Thoracic aorta (tissue), 2 donors: ENCODE measurements around the gene POU2F1. TPM values are rescaled to one million over a fixed set of nuclear protein-coding genes. Genes with fewer than 3 reads are reported as not detected.

Experiments used
- ATAC-seq: fragments of 150-250 bp; one replicate; pipeline ENCODE4 v1.8.0; 2017; ENCODE audit warnings: low read depth; ENCODE audit not compliant: insufficient number of reproducible peaks, low FRiP score
- DNase-seq: peaks from one replicate; pipeline ENCODE4 v3.0.0-alpha.2; 2020; ENCODE audit warnings: low spot score
- H3K27ac ChIP-seq, 2 donors: fragments of 200-600 bp; sonication (generic); 1 replicate in 1 of 2; 2 replicates in 1 of 2; pipeline ENCODE4 v1.5.1; 2016; ENCODE audit warnings: mild to moderate bottlenecking in 2 of 2, moderate library complexity in 2 of 2
- H3K27me3 ChIP-seq: fragments of 200-600 bp; sonication (generic); replicated peaks from 2 replicates; pipeline ENCODE4 v1.6.0; 2016; ENCODE audit warnings: mild to moderate bottlenecking; ENCODE audit not compliant: insufficient read depth
- H3K36me3 ChIP-seq: fragments of 200-600 bp; sonication (generic); one replicate; pipeline ENCODE4 v1.5.1; 2016
- H3K4me1 ChIP-seq, 2 donors: fragments of 200-600 bp; sonication (generic); 1 replicate in 1 of 2; 2 replicates in 1 of 2; pipeline versions ENCODE4 v1.5.1 to v1.6.0; 2016; ENCODE audit warnings: low read depth in 2 of 2, mild to moderate bottlenecking in 1 of 2; ENCODE audit not compliant: control insufficient read depth in 1 of 2
- H3K4me3 ChIP-seq: fragments of 200-600 bp; sonication (generic); 2 replicates; pipeline ENCODE4 v1.5.1; 2016; ENCODE audit warnings: mild to moderate bottlenecking
- H3K9me3 ChIP-seq: fragments of 200-600 bp; sonication (generic); 2 replicates; pipeline ENCODE4 v1.5.1; 2016
- CTCF ChIP-seq: fragments of 200-600 bp; sonication (generic); IDR thresholded peaks from one replicate; pipeline ENCODE4 v1.5.1; 2019; ENCODE audit warnings: antibody characterized with exemption
- total RNA-seq, 2 donors: library from RNA; depleted of rRNA; stranded (reverse); fragments of >200 nt; gene quantifications; one replicate each; pipeline versions ENCODE4 v1.1.0 to v1.2.3, GENCODE V29; 2016

Gene POU2F1
- total RNA-seq, 2 donors from 2014 or later, result 15.3 to 25.5 TPM

GRCh38 chr1:167476061-167476460 lies 255.4 kb downstream of the POU2F1 start:
- H3K27ac ChIP-seq, result no peak overlapping the region
- no peaks in the 10 kb centered on the region for H3K9me3 ChIP-seq
- H3K36me3 ChIP-seq, result no peaks in the 10 kb centered on the region
- DNase-seq, result no peak
- no peaks in the 10 kb centered on the region for H3K27me3 ChIP-seq
- no peak for TF ChIP-seq CTCF
- H3K4me3 ChIP-seq, result no peak overlapping the region
- ATAC-seq, result no peak
- no peaks in the 10 kb centered on the region for H3K4me1 ChIP-seq

Other genes with a start within 250 kb of the POU2F1 start
- gene ILDR2, start 245.3 kb upstream of the POU2F1 start, total RNA-seq, result under 1 TPM in 1 of 2 donors, not detected in 1; 0.85 TPM
- not detected for gene MAEL, start 231.6 kb upstream of the POU2F1 start, total RNA-seq
- not detected for gene GPA33, start 130.5 kb upstream of the POU2F1 start, total RNA-seq
- 10 to 100 TPM in 1 of 2 donors, 1 to 10 TPM in 1; 5.8 to 21.9 TPM for gene STYXL2, start 126.8 kb upstream of the POU2F1 start, total RNA-seq